Peyer's patch (tissue), 4 donors: ENCODE data around the gene PAM.

Experiments
- POLR2A ChIP-seq, 2 donors: fragments of 450-650 bp; IDR thresholded peaks; one replicate each; pipeline ENCODE4 v1.5.1; 2017; ENCODE audit warnings: antibody characterized with exemption in 2 of 2, mild to moderate bottlenecking in 2 of 2, moderate library complexity in 2 of 2
- TF ChIP-seq, protein P1 (sequence below), 6 experiments: fragments of 450-650 bp in 4 of 6; fragments of 200-600 bp in 2 of 6; sonication (generic) in 1 of 6; IDR thresholded peaks; one replicate each; pipeline ENCODE4 v1.5.1; 2017 to 2019; ENCODE audit warnings: antibody characterized with exemption in 6 of 6, mild to moderate bottlenecking in 3 of 6, moderate library complexity in 1 of 6

DNA sequence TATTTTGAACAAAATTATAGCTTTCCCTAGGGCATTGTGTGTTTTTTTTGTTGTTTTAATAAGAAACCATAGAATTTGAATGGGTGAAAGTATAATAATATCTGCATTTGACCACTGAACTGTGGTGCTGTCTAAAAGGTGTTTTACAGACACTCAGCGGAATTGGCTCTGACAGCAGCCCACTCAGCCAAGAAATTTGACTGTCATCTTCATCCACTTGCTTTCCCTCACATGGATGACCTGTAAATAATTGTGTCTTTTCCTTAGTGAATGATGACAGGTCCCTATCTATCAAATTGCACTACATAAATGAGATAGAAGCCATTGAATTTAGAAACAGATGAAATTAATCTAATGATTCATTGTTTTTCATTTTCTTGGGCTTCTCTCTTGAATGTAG is 150.0 kb downstream of the PAM start:
- TF ChIP-seq POLR2A (IDR thresholded peaks at IDR 0.05), result no peak
- TF ChIP-seq, protein P1, sequence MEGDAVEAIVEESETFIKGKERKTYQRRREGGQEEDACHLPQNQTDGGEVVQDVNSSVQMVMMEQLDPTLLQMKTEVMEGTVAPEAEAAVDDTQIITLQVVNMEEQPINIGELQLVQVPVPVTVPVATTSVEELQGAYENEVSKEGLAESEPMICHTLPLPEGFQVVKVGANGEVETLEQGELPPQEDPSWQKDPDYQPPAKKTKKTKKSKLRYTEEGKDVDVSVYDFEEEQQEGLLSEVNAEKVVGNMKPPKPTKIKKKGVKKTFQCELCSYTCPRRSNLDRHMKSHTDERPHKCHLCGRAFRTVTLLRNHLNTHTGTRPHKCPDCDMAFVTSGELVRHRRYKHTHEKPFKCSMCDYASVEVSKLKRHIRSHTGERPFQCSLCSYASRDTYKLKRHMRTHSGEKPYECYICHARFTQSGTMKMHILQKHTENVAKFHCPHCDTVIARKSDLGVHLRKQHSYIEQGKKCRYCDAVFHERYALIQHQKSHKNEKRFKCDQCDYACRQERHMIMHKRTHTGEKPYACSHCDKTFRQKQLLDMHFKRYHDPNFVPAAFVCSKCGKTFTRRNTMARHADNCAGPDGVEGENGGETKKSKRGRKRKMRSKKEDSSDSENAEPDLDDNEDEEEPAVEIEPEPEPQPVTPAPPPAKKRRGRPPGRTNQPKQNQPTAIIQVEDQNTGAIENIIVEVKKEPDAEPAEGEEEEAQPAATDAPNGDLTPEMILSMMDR (IDR thresholded peaks at IDR 0.05), result no peak
